HG02763 (cell line): ENCODE data around the gene GRIN2A.

Source experiments
- ATAC-seq: cut with Tn5 transposase; IDR thresholded peaks from one replicate; pipeline ENCODE4 v1.9.1; 2021; ENCODE audit warnings: mild to moderate bottlenecking, moderate library complexity; ENCODE audit not compliant: unreplicated experiment

GRIN2A gene

GRCh38 chr16:9827062-9827752, 355.0 kb downstream of the GRIN2A start:
- ATAC-seq: no peak

- ATAC-seq: no peak
Observed at GRCh38 chr16:9826656-9827055, 355.6 kb downstream of the GRIN2A start.

DNA sequence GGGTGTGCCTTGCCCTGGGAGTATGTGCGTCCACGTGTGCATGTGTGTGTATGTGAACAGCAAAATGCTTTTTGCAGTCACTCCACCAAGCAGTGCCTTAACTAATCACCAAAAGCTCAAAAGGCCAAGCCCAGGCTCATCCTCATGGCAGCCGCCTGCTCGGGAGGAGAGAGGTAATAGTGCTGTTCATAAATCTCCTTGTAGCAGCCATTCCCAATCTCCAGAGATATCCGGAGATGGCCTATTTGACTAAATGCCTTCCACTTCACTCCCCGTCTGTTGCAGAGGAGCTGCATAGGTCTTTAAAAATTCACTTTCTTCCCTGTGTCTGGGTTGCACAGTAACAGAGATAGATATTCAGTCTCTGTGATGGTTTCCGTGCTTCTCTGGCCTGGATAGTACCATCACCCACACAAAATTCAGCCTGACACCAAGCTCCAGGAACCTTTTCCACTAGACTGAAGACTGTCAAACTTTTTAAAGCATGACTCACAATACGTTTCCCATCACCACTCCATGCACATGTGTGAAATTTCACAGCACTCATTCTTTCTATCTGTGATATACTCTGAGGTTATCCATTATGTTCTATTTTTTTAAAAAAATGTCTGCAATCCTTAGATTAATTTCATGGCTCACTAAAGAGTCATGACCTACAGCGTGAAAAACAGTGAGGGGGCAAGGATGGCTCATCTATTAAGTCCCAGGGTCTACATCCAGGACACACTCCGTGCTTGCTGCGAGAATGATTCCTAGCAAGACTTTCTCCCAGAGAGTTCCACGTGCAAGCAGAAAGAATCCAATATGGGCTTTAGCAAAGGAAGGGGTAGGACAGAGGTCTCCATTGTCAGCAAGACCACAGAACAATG, 357.8 kb downstream of the GRIN2A start:
- ATAC-seq: no peak

DNA sequence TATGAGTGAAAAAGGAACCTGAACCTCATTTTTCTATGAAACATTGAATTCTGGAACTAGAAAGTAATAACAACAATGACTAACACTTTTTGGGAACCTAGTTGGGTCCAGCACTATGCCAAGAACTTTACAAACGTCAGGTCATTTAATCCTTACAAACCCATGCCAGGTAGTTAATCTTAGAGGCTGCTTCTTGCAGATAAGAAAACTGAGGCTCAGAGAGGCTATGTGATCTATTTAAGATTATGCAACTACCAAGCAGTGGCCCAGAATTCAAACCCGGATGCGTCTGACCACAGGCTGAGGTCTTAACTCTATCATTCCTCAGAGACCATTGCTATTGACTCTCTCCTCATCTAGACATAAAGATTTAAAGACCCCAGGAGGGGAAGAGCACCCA, 358.7 kb downstream of the GRIN2A start:
- no peak for ATAC-seq

DNA sequence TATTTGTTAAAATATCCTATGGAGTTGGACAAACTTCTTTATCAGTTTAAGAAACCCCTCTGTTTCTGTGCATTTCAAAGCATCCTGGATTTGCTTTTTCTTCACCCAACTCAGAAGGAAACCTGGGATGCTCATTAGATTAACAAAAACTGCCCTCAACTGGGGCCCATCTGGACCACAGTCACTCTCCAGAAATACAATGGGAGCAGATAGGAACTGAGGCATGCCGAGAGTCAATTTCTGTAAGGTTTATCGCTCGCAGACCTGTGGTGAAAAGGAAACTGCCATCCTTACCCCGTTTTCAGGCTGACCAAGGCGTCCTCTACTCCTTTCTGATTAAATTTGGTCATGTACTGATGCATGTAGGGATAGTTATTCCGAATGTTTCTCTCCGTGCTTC, 360.3 kb downstream of the GRIN2A start:
- no peak for ATAC-seq

- ATAC-seq: no peak
Observed at GRCh38 chr16:9821331-9821730, 360.9 kb downstream of the GRIN2A start.

DNA sequence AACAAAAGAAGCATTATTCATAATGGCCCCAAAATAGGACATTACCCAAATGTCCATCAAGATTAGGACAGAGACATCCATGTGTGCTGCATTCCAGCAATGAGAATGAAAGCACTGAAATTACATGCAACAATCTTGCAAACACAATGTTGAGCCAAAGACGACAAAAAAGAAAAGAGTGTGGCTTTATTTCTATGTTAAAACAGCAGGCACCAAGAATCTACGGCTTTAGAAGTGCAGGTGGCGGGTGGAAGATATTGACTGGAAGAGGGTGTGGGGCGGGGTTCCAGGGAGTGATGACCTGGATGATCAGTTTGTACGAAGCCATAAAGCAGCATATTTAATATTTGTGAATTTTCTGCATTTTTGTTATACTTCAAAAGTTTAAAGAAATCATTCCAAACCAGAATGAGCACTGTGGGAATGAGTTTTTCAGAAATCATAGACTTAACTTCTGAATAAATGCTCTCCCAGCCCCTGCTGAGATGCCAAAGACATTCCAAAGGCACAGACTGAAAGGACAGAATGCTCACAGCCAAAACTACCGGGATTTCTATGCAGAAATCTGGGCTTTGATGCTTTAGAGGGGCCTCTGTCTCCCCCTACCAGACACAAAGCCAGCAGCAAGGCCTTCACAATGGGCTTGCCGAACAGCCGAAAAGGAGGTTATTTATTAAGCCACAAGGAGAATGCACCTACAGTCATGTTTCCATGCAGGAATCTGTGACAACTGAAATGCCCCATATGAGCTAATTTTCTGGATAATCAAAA, 361.6 kb downstream of the GRIN2A start:
- ATAC-seq: no peak

DNA sequence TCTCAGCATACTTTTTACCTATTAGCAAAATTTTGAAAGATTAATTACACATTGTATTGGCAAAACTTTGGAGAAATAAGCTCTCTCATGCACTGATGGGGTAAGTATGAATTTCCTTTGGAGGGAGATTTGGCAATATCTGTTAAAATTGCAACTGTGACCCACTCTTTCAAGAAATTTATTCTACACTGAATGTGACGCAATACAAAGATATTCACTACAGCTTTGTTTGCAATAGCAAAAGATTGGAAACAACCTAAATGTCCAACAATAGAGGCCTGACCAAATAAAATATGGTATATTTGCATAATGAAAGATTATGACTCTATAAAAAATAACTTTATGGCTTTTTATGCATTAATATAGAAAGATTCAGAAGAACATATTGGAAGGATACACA, 363.5 kb downstream of the GRIN2A start:
- no peak for ATAC-seq

DNA sequence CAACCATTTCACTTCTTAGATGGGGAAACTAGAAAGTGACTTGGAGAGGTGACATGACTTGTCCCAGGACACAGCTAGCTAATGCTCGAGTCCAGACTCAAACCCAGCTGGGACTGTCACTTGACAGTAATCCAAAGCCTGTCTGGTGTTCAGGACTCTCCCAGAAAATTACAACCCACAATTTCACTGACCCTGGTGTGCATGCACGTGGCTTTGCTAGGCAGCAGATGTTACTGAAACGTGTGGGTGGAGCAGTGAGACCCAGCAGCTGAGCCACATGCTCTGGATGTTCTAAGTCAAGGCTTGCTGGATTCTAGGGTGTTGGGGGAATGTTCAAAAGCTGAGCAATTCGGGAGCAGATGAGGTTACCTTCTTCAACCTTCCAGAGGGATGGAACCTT, 364.6 kb downstream of the GRIN2A start:
- no peak for ATAC-seq

DNA sequence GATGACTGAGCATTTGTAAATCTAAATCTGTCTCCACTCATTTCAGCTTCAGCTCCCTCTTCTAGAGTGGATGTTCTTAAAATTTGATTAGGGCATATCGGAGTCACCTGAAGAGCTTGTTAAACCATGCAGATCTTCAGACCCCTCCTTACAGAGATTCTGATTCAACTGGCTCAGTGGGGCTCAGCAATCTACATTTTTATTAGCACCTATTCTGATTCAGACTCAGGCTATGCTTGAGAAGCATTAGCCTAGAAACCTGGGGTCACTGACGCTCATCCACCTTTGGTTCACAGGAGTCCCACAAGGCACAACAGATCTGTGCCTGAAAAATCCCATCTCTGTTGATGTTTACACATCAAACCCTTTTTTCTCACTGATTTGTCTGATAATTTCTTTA, 365.6 kb downstream of the GRIN2A start:
- no peak for ATAC-seq

GRCh38 chr16:9813665-9814064, 368.6 kb downstream of the GRIN2A start:
- ATAC-seq: no peak

- no peak for ATAC-seq
Observed at GRCh38 chr16:9808210-9808609, 374.0 kb downstream of the GRIN2A start.

GRCh38 chr16:9807302-9807701, 374.9 kb downstream of the GRIN2A start:
- no peak for ATAC-seq

DNA sequence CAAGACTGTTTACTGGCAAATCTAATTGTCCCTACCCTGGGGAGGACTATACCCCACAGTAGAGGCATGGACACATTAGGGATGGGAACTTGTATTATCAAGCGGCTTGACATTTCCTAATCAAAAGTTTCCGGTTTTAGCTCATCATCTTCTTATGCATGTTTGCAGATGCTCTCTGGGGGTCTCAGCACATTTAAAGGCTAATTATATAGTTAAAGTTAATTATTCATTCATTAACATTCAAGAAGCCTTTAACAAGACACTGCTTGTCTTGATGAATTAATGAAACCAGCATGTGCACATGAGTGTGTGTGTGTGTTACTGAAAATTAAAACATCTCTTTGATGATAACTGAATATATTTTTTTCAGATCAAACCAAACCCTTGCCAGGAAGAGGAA, 377.1 kb downstream of the GRIN2A start:
- ATAC-seq: no peak

DNA sequence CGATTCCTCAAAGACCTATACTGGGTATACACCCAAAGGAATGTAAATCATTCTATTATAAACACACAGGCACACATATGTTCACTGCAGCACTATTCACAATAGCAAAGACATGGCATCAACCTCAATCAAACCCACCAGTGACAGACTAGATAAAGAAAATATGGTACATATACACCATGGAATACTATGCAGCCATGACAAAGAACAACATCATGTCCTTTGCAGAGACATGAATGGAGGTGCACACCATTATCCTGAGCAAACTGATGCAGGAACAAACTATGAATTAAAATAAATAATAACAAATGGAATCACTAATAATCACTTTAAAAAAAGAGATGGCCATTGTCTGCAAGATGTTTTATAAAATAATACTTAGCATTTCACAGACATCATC, 380.1 kb downstream of the GRIN2A start:
- ATAC-seq: no peak

DNA sequence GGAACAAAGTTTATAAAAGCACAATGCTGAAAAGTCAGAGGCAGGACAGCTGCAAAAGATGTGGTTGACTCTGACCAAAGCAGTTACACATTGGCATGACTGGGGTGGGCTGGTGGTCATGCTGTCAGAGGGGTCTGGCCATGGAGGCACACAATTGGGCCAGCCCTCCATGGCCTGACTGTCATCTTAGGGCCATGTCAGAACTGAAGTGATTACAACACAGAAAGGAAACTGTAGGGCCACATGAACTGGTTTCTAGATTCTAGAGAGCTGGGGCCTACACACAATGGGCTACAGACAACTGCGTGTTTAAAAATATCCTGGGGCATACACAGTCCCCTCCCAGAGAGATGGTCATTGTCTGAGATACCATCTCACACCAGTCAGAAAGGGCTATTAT, 380.6 kb downstream of the GRIN2A start:
- no peak for ATAC-seq

- no peak for ATAC-seq
Observed at GRCh38 chr16:9800186-9800738, 382.0 kb downstream of the GRIN2A start.

DNA sequence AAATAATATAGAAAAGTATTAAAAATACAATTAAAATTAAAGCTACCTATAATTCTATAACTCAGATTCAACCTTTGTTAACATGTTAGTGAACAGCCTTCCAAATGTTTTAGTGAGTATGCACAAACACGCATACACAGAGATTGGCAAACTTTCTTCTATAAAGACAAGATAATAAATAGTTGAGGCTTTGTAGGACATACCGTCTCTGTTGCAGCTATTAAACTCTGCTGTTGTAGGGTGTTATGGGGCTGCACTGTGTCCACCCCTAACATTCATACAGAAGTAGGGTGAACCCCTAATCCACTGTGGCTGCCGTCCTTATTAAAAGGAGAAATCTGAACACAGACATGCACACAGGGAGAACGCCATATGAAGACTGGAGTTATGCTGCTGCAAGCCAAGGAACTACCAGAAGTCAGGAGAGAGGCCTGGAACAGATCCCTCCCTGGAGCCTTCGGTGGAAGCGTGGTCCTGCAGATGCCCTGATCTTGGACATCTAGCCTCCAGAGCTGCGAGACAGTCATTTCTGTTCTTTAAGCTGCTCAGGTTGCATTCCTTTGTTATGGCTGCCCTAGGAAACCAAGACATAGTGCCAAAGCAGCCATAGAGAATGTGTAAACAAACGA, 383.2 kb downstream of the GRIN2A start:
- no peak for ATAC-seq

GRCh38 chr16:9798474-9798873, 383.8 kb downstream of the GRIN2A start:
- no peak for ATAC-seq

- ATAC-seq: no peak
Observed at GRCh38 chr16:9797306-9797705, 384.9 kb downstream of the GRIN2A start.

DNA sequence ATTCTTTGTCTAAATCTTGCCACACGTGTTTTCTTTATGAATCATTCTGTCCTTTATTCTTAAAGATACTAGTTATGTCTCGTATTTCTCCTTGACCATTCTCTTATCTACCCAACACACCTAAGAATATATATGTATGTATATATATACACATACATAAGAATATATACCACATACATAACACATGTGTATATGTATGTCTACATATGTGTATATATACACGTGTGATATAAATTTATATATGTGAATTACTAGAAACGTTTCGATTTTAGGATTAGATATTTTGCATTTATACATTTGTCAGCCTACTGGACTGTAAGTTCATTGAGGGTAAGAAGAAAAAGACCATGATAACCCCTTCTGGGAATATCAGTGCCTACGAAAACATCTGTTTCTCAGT, 388.6 kb downstream of the GRIN2A start:
- ATAC-seq: no peak
